OCI-LY3 (cell line): ENCODE results near the gene PCSK6.

Source experiments
- CTCF ChIP-seq: fragments of 200-600, 300-600 bp; sonication (generic); IDR thresholded peaks from 2 replicates; pipeline ENCODE4 v1.5.1; 2014; ENCODE audit warnings: antibody characterized with exemption, low read length, low read depth
- EZH2phosphoT487 ChIP-seq: fragments of 200-600 bp; shearing (Covaris generic); IDR thresholded peaks from 2 replicates; pipeline ENCODE4 v1.6.1; 2018; ENCODE audit warnings: antibody characterized with exemption, mixed run types, low read depth

- TF ChIP-seq CTCF (no peak), EZH2phosphoT487 (no peak)
Measured at GRCh38 chr15:101459579-101460300, 29.8 kb downstream of the PCSK6 start.
